NCI-H2171 (cell line): ENCODE data around the gene DEFB131A.
"Not testable (repeated sequence)": the region's sequence is repeated elsewhere in the genome, so short reads cannot be mapped to it uniquely, and the experiment has no call there.

Source experiments
- DNase-seq: peaks from one replicate; lab custom pipeline; 2025; lab: John Stamatoyannopoulos, UW

The DEFB131A gene

DNA sequence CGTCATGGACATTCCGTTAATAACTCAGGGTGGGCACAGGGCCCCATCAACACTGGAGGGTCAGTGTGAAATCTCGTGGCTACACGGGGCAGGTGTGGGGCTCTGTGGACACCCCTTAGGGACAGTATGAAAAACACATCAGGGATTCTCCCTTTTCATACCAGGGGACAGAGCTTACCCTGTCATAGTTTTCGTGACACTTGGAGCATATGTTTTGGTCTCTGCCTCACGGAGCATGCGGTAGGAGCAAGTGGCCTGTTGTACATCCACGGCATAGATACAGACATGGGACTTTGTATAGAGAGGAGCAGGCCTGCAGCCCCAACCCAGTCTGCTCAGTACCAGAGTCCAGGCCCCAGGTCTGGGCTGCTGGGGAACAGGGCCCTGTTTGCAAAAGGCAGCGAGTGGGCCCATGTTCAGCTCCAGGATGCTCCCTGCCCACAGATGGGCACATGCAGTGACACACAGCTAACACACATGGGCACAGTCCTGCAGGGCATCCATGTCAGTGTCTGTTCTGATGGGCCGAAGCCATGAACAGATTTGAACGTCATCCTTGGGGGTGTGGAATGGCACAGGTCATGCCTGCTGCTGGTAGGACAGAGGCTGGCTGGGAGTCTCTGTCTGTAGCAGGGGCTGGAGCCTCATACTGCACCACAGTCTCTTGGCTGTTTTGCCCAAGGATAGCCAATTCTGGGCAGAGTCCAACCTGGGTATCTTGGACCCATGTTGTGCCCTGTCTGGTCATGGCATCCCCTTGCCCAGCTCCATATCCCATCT, 50.2 kb downstream of the DEFB131A start:
- not testable (repeated sequence) for DNase-seq

- not testable (repeated sequence) for DNase-seq
Observed at GRCh38 chr4:9495443-9495842, 51.2 kb downstream of the DEFB131A start.

- DNase-seq: not testable (repeated sequence)
Observed at GRCh38 chr4:9497575-9498467, 53.6 kb downstream of the DEFB131A start.

DNA sequence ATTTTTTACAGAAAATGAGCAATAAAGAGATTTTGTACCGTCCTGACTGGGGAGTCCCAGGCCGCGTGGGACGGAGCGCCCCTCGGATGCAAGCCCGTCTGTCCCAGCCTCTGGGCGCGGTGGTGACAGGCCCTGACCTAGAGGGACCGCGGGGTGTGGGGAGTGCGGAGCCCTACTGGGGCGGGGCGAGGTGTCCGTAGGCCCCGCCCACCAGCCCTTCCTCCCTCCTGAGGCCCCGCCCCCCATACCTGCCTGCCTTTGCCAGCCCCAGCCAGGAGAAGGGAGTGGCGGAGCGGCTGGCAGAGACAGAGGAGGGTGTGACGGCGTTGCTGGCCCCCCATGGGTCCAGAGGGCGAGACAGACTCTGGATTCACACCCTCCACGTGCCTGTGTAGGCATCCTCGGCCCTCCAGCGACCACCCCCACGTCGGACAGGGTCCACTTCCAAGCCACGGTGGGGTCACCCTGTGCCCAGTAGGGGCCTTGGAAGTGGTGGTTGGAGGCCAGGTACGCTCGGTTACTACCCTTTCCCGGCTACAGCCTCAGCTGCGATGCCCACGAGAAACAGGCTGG, 54.3 kb downstream of the DEFB131A start:
- DNase-seq: not testable (repeated sequence)

- DNase-seq: not testable (repeated sequence)
Observed at GRCh38 chr4:9499974-9500487, 55.8 kb downstream of the DEFB131A start.
